SKM-1 treated with dmso at 0.1 percent for 144 hours (cell line): ENCODE data around the gene MARK1.
A peak's percentile ranks its signal among the peaks of the same experiment; 100 is the strongest.

Experiments
- DNase-seq: peaks from one replicate; lab custom pipeline; 2025; ENCODE audit not compliant: unreplicated experiment; lab: John Stamatoyannopoulos, UW

Gene MARK1

GRCh38 chr1:220687809-220688208, 159.9 kb downstream of the MARK1 start:
- DNase-seq, result no peak

DNA sequence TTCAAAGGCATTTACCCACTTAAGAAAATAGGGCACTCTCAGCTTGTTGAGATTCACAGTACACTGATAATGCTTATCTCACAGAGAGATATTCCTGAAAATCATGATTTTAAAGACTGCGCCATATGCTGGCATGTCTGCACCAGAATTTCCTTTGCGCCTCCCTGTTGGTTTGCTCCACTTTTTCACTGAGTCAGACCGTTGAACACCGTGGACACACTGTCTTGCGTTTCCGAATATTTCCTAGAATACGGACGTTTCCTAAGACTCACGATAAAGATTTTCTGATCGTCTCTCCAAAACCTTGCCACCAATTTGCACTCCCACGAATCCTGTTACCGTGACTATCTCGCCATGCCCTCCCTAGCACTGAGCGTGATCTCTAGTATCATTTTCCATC, 161.7 kb downstream of the MARK1 start:
- no peak for DNase-seq

DNA sequence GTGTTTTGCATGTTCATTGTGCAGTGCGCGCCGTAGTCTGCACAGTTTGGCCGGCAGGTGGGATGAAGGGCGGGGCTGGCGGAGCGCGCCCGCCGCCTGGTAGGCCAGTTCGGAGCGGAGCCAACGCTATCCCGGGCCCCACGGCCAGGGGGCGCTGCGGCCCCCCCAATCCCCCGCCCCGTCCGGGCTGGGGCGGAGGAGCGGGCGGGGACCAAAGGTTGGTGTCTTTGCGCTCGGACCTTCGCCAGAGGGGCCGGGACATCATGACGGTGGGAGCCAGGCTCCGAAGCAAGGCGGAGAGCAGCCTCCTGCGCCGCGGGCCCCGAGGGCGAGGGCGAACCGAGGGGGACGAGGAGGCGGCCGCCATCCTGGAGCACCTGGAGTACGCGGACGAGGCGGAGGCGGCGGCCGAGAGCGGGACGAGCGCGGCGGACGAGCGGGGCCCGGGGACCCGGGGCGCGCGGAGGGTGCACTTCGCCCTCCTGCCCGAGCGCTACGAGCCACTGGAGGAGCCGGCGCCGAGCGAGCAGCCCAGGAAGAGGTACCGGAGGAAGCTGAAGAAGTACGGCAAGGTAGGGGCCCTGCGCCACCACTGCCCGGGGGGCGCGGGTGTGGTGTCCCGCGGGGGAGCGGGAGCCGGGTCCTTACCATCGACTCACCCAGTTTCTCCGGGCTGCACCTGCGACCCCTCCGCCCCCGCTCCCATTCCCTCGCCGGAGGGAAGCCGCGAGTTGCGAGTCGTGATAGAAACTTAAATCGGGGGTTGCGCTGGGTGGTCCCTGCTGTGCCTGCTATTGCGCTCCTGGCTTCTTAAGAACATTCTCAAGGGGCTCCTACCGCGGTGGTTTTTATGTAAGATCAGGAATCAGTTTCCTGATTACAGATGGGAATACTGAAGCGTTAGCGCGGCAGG, 162.5 kb downstream of the MARK1 start, which contains the start of gene C1orf115:
C1orf115 (plus strand) TSS at position 224 of the 913 bp plus-strand sequence; CDS start at position 264, 40 bp downstream.
- DNase-seq, result peak; percentile 66

- DNase-seq, result no peak
These were observed 163.2 kb downstream of the MARK1 start for GRCh38 chr1:220691053-220691684.

DNA sequence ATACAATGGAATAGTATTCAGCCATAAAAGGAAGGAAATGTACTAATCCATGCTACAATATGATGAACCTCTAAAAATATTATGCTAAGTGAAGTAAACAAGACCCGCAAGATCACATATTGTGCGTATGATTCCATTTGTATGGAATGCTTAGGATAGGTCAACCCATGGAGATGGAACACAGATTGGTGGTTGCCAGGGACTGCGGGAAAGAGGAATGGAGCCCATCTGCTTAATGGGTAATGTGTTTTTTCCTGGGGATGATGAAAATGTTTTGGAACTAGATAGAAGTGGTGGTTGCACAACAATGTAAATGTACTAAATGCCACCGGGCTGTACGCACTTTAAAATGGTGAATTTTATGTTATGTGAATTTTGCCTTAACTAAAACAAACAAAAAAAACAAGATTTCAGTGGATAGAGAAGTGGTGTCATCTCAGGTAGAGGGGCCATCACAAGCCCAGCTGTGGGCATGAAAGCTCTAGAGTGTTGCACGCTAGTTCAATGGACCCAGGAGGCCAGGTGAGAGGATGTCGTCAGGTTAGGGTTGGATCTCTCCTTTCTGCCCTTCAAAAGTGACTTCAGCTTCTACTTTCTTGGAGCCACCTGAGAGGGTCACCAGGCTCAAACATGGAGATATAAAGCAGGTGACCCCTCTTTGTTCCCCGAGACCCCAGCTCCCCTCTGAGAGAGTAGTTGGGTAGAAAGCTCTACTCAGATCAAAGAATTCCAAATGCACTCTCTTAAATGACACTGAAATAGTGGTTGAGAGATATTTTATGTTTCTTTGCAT, 164.7 kb downstream of the MARK1 start:
- DNase-seq, result no peak

DNA sequence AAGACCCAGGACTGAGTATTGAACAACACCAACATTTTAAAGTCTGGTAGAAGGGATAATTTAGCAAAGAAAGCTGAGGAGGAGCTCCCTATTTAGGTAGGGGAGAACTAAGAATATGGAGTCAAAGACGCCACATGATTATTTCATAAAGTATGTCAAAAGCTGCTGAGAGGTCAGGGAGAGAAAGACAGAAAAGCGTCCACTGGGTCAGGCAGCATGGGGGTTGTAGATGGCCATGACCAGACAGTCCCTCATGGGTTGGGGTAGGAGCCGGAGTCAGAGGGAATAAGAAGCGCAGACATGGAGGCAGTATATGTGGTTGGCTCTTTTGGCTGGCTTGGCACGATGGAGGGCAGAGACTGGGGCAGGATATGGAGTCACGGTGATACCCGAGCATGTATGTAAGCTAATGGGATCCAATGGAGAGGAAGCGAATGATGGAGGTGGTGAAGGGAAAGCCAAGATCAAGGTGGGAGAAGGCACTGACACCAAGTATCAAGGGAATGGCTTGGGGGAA, 167.0 kb downstream of the MARK1 start:
- DNase-seq, result no peak

- DNase-seq, result no peak
These were observed 167.5 kb downstream of the MARK1 start for GRCh38 chr1:220695426-220695825.

DNA sequence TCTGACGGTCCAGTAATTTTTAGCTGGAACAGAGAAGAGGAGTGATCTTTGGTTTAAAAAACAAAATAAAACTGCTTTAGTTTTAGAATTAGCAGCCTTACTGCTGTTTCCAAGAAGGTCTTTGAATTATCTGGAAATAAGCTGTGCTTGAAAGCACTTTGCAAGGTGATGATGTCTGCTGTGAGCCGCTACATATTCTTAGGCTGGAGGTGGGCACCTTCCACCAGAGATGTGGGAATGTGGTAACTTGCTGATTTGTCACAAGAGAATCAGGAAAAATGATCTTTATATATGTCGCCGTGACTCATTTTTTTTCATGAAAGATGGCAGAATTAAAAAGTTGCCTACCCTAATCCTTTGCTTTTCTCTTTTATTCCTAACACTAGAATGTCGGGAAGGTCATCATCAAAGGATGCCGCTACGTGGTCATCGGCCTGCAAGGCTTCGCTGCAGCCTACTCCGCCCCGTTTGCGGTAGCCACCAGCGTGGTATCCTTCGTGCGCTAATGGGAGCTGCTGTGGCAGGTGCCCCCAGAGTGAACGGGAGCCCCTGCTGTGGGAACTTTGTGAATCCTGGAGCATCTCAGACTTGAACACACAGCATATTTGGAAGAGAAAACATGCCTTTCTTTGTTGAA, 168.4 kb downstream of the MARK1 start:
- no peak for DNase-seq

DNA sequence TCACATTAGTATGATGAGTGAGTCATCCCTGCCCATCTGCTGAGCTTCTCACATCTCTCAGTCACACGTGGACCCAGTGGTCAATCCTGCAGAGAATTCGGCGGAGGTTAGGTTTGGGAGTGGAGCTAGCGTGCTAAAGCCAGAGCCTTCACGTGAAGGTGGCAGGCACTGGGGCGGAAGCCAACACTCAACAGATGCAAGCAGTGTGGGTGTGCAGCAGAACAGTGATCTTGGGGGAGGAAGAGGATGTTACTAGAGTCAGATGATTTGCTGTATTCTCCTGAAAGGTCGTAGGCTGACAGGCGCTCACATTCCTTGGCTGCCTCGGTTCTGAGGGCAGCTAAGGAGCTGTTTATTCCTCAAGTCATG, 168.9 kb downstream of the MARK1 start:
- no peak for DNase-seq

DNA sequence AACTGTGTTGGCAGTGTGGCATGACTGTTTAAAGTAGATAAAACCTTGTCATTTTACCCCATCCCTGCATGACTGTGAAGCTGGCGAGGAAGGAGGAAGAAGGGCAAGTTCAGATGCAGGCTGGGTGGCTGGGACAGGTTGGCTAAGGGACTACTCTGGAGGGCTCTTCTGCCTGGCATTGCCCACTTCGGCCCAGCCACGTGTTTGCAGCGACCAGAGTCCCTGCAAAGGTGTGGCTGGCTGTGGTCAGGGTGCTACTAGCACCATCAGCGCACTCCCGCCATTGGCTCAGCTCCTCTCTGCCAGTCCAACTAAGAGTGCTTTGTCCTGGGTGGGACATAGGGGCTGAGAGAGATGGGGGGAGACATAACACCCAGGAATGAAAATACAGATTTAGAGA, 169.4 kb downstream of the MARK1 start:
- DNase-seq, result no peak

GRCh38 chr1:220698607-220699016, 170.7 kb downstream of the MARK1 start:
- no peak for DNase-seq

- no peak for DNase-seq
These were observed 171.1 kb downstream of the MARK1 start for GRCh38 chr1:220699044-220699443.

DNA sequence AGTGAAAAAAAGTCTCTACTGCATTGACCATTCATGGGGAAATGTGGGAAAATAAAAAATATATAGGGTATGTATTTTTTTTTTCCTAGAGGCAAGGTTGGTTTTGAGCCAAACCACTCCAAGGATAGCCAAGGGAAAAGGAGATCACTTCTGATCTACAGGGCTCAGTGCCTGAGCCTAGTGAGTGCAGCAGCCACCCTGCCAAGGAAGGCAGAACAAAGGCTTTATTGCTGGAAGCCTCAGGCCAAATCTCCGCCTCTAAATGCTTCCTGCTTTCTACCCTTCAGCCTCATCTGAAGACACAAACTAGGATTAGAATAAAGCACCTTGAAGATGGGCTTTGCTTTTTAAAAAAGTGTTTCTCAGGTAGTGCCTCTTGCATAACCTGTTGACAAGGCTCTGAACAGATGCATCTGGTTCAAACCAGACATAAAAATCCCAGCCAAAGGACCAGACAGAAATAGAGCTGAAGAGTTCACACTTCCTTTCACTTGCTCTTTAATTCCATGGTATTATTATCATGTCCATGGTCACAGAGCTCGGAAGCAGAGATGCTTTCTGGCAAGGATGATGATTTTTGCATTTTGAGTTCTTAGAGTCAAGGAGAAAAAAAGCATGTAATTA, 172.7 kb downstream of the MARK1 start:
- no peak for DNase-seq

DNA sequence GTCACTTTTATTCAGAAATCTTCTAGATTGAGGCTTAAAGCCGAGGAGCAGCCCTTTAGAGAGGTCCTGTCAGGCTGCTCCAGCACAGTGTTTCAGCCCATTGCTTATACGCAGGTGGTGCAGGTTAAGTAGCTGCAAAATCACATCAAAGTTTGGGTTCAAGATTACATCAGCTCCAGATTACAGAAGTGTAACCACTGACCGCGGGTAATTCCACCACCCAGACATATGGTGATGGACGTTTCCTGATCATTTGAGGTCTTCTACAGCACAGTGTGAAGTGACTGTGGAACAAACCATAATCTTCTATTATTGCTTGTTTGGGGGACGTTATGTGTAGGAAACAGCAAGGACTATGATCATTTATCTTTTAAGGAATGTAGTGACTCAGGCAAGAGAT, 174.0 kb downstream of the MARK1 start:
- peak; percentile 61 for DNase-seq

GRCh38 chr1:220702733-220703270, 174.9 kb downstream of the MARK1 start:
- no peak for DNase-seq

DNA sequence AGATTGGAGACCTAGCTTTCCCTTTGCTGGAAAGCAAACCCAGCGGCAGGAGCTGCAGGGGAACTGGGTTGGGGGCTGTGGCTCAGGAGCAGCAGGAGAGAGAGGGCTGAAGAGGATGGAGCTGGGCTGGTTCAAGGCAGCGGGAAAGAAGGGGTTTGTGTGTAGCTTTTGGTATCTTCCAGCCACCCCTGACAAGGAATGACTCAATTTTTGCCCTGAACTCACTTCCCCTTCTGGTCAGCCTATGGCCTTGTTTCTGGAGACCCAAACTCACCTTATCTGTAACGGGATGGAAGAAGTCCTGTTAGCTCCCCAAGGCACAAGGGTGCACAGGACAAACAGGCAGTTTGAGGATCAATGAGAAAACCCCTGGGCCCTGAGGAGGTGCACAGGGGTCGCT, 175.4 kb downstream of the MARK1 start:
- DNase-seq, result peak; percentile 43

DNA sequence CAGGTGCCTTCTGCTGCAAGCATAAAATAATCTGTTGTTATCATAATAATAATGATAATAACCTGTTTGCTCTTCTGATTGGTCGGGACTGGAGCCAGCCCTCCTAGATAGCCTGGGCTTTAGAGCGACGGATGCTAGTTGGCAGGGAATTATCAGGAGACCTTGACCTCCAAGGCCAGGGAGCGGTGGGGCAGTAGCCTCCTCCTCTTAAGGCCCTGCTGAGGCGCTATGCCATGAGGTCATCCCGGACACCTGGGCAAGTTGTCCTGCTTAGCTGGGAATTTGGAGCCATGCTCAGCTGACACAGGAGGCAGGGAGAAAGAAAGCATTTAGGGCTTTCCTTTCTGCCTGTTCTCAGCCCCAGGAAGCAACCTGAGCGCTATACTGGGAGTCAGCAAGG, 177.8 kb downstream of the MARK1 start:
- no peak for DNase-seq

GRCh38 chr1:220706480-220706879, 178.5 kb downstream of the MARK1 start:
- no peak for DNase-seq

DNA sequence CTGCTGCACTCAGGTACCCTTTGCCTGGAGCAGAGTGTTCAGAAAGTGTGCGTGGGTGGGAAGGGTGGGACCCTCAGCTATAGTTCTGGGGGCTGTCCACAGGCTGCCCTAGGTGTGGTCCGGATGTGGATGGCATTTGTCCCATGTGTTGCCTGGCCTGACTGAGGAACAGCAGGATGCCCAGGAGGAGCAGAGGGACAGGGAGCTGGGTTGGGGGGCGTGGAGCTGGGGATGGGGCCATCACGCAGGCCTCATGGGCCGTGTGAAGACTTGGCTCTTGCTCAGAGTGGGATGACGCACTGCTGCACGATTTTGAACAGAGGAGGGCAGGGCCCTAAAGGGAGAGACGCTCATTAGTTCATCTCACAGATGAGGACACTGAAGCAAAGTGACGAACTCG, 179.2 kb downstream of the MARK1 start:
- DNase-seq, result no peak

DNA sequence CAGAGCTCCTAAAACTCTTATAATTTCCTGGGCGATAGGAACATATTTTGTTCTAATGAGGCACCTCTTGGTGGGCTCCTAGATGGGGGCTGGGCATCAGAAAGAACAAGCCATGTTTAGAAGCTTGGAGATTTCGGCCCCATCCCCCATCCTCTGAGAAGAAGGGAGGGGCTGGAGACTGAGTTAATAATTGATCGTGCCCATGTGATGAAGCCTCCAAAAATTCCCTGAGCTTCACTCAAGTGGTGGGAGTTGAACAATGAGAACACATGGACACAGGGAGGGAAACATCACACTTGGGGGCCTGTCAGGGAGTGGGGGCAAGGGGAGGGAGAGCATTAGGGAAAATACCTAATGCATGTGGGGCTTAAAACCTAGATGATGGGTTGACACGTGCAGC, 180.3 kb downstream of the MARK1 start:
- no peak for DNase-seq
